OCI-LY3 (cell line): Measurements from ENCODE around the gene BICDL2.

Experiments used
- H2AFZ ChIP-seq: fragments of 200-600, 300-600 bp; shearing (Covaris generic); 2 replicates; pipeline ENCODE4 v1.6.0; 2014; ENCODE audit warnings: antibody characterized with exemption, low read depth, low read length
- H3K27ac ChIP-seq: fragments of 200-600, 300-600 bp; sonication (generic); 2 replicates; pipeline ENCODE4 v1.5.1; 2014; ENCODE audit warnings: mild to moderate bottlenecking, low read length, moderate library complexity, mixed read lengths
- H3K27me3 ChIP-seq: fragments of 200-600, 300-600 bp; sonication (generic); 2 replicates; pipeline ENCODE4 v1.6.1; 2014; ENCODE audit warnings: low read depth, low read length, mixed read lengths
- H3K36me3 ChIP-seq: fragments of 200-600, 300-600 bp; sonication (generic); replicated peaks from 2 replicates; pipeline ENCODE3; 2014; ENCODE audit warnings: low read depth, low read length, mixed read lengths
- H3K4me1 ChIP-seq: fragments of 300-600, 200-600 bp; sonication (generic); 2 replicates; pipeline ENCODE4 v1.6.1; 2014; ENCODE audit warnings: low read length, mixed read lengths
- H3K4me2 ChIP-seq: fragments of 200-600, 300-600 bp; sonication (generic); 2 replicates; pipeline ENCODE4 v1.6.1; 2014; ENCODE audit warnings: low read length, mixed read lengths
- H3K4me3 ChIP-seq: fragments of 300-600, 200-600 bp; sonication (generic); 2 replicates; pipeline ENCODE4 v1.5.1; 2014; ENCODE audit warnings: antibody characterized with exemption, mild to moderate bottlenecking, low read length, moderate library complexity
- H3K79me2 ChIP-seq: fragments of 300-600, 200-600 bp; shearing (Covaris generic); 2 replicates; pipeline ENCODE4 v1.6.1; 2014; ENCODE audit warnings: mild to moderate bottlenecking, low read length, mixed read lengths
- H3K9ac ChIP-seq: fragments of 300-600, 200-600 bp; shearing (Covaris generic); 2 replicates; pipeline ENCODE4 v1.6.0; 2014; ENCODE audit warnings: mild to moderate bottlenecking, low read length, moderate library complexity
- H3K9me3 ChIP-seq: fragments of 200-600, 300-600 bp; shearing (Covaris generic); 2 replicates; pipeline ENCODE4 v1.6.1; 2014; ENCODE audit warnings: low read length, mixed read lengths; ENCODE audit not compliant: insufficient read depth
- H4K20me1 ChIP-seq: fragments of 200-600, 300-600 bp; sonication (generic); 2 replicates; pipeline ENCODE4 v1.6.1; 2016; ENCODE audit warnings: low read length, mixed read lengths; ENCODE audit not compliant: insufficient read depth
- CTCF ChIP-seq: fragments of 200-600, 300-600 bp; sonication (generic); IDR thresholded peaks from 2 replicates; pipeline ENCODE4 v1.5.1; 2014; ENCODE audit warnings: antibody characterized with exemption, low read length, low read depth
- EZH2phosphoT487 ChIP-seq: fragments of 200-600 bp; shearing (Covaris generic); IDR thresholded peaks from 2 replicates; pipeline ENCODE4 v1.6.1; 2018; ENCODE audit warnings: antibody characterized with exemption, mixed run types, low read depth

BICDL2 gene

GRCh38 chr16:3017344-3017743, 19.4 kb downstream of the BICDL2 start:
- H3K4me2 ChIP-seq, result no peak overlapping the region
- H3K4me1 ChIP-seq, result peaks cover 22% of the 10 kb centered on the region
- H3K9ac ChIP-seq, result no peak overlapping the region
- no peak overlapping the region for H2AFZ ChIP-seq
- no peaks in the 10 kb centered on the region for H3K36me3 ChIP-seq
- no peaks in the 10 kb centered on the region for H3K79me2 ChIP-seq
- TF ChIP-seq CTCF (no peak), EZH2phosphoT487 (no peak)
- no peaks in the 10 kb centered on the region for H3K27me3 ChIP-seq
- no peaks in the 10 kb centered on the region for H4K20me1 ChIP-seq
- H3K4me3 ChIP-seq, result no peak overlapping the region
- no peak overlapping the region for H3K27ac ChIP-seq
- no peaks in the 10 kb centered on the region for H3K9me3 ChIP-seq

GRCh38 chr16:3015865-3016521, 20.8 kb downstream of the BICDL2 start:
- Histone ChIP-seq H3K4me3 (no peak overlapping the region), H3K9ac (no peak overlapping the region), H3K4me1 (peaks cover 9% of the 10 kb centered on the region), H4K20me1 (no peaks in the 10 kb centered on the region), H3K9me3 (no peaks in the 10 kb centered on the region), H3K27ac (no peak overlapping the region), H3K36me3 (no peaks in the 10 kb centered on the region), H3K4me2 (no peak overlapping the region), H3K79me2 (no peaks in the 10 kb centered on the region), H2AFZ (no peak overlapping the region), H3K27me3 (peaks cover 7% of the 10 kb centered on the region; the same call in 1 of the 2 replicates)
- no peak for TF ChIP-seq EZH2phosphoT487
- TF ChIP-seq CTCF, result no peak

- H3K4me1 ChIP-seq, result 0 out of 2 replicates have a peak, but pooled peaks cover 3% of the 10 kb centered on the region
- TF ChIP-seq CTCF, result no peak
- no peak for TF ChIP-seq EZH2phosphoT487
- H3K79me2 ChIP-seq, result no peaks in the 10 kb centered on the region
- H2AFZ ChIP-seq, result no peak overlapping the region
- no peak overlapping the region for H3K4me3 ChIP-seq
- H3K9ac ChIP-seq, result no peak overlapping the region
- H3K27ac ChIP-seq, result no peak overlapping the region
- no peaks in the 10 kb centered on the region for H3K36me3 ChIP-seq
- H4K20me1 ChIP-seq, result no peaks in the 10 kb centered on the region
- H3K27me3 ChIP-seq, result peaks cover 7% of the 10 kb centered on the region; the same call in 1 of the 2 replicates
- no peaks in the 10 kb centered on the region for H3K9me3 ChIP-seq
- H3K4me2 ChIP-seq, result no peak overlapping the region
Observed at GRCh38 chr16:3014971-3015370, 21.8 kb downstream of the BICDL2 start.

- peaks cover 7% of the 10 kb centered on the region; the same call in 1 of the 2 replicates for H3K27me3 ChIP-seq
- H3K9me3 ChIP-seq, result no peaks in the 10 kb centered on the region
- no peak overlapping the region for H2AFZ ChIP-seq
- no peaks in the 10 kb centered on the region for H4K20me1 ChIP-seq
- H3K4me3 ChIP-seq, result no peak overlapping the region
- no peak overlapping the region for H3K27ac ChIP-seq
- no peak overlapping the region for H3K9ac ChIP-seq
- no peak for TF ChIP-seq EZH2phosphoT487
- TF ChIP-seq CTCF, result no peak
- H3K4me2 ChIP-seq, result no peak overlapping the region
- no peaks in the 10 kb centered on the region for H3K4me1 ChIP-seq
- H3K36me3 ChIP-seq, result no peaks in the 10 kb centered on the region
- H3K79me2 ChIP-seq, result no peaks in the 10 kb centered on the region
Observed at GRCh38 chr16:3013998-3014690, 22.6 kb downstream of the BICDL2 start.
